ENCODE measurements around the gene OLA1.

DNA sequence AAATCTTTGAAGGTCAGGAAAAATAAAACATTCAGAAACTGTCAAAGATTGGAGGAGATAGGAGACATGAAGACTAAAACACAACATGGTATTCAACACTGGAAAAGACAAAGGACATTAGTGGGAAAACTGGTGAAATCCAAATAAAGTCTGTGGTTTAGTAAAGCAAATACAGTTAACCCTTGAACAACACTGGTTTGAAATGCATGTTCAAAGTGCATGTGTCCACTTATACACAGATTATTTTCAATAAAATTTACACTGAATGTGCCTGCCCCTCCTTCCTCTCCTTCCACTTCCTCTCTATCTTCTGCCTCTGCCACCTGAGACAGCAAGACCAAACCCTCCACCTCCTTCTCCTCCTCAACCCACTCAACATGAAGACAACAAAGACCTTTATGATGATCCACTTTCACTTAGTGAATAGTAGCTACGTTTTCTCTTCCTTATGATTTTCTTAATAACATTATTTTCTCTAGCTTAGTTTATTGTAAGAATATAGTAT, 14.5 kb downstream of the OLA1 start:
- TF ChIP-seq, protein P1, sequence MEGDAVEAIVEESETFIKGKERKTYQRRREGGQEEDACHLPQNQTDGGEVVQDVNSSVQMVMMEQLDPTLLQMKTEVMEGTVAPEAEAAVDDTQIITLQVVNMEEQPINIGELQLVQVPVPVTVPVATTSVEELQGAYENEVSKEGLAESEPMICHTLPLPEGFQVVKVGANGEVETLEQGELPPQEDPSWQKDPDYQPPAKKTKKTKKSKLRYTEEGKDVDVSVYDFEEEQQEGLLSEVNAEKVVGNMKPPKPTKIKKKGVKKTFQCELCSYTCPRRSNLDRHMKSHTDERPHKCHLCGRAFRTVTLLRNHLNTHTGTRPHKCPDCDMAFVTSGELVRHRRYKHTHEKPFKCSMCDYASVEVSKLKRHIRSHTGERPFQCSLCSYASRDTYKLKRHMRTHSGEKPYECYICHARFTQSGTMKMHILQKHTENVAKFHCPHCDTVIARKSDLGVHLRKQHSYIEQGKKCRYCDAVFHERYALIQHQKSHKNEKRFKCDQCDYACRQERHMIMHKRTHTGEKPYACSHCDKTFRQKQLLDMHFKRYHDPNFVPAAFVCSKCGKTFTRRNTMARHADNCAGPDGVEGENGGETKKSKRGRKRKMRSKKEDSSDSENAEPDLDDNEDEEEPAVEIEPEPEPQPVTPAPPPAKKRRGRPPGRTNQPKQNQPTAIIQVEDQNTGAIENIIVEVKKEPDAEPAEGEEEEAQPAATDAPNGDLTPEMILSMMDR (IDR thresholded peaks at IDR 0.05): no peak
- no peak for TF ChIP-seq EZH2 (IDR thresholded peaks at IDR 0.05)
- TF ChIP-seq EZH2phosphoT487 (IDR thresholded peaks at IDR 0.05): no peak

Measured in neural progenitor cell (in vitro differentiated cells).